ENCODE measurements around the gene GUCA1A. TPM values are rescaled to one million over a fixed set of nuclear protein-coding genes. Genes with fewer than 3 reads are reported as not detected.

GUCA1A gene
- total RNA-seq, 1 experiment from 2014 or later, result not detected

- Mint-ChIP-seq H3K9me3 (ENCODE audit: low read depth, unreplicated experiment) (no peaks in the 10 kb centered on the region), H3K36me3 (ENCODE audit: insufficient read depth, unreplicated experiment) (peaks cover 29% of the 10 kb centered on the region), H3K4me3 (ENCODE audit: low read depth, unreplicated experiment) (peak overlapping the region; percentile 60), H3K4me1 (ENCODE audit: low read depth, unreplicated experiment) (peaks cover 77% of the 10 kb centered on the region), H3K27me3 (ENCODE audit: unreplicated experiment) (no peaks in the 10 kb centered on the region), H3K27ac (ENCODE audit: unreplicated experiment) (peak overlapping the region; percentile 100)
- peak; percentile 89 for DNase-seq
- BruUV-seq (replicated peaks), result no TSS peak
- CTCF ChIA-PET, result interaction anchor here (0.6 to 2.4 kb wide), 11 partner anchors 9 to 343 kb away, joined by 3 to 18 read pairs (median 4); partner anchors contain the start of genes C6orf132 and UBR2
- intact Hi-C loops (cut with micrococcal nuclease; ENCODE audit: unreplicated experiment), result loop anchor here (10.0 kb wide), 1 partner anchor 308 kb away; no protein-coding TSS in a partner anchor
- no peak for TF ChIP-seq CTCF (IDR thresholded peaks at IDR 0.05; ENCODE audit: unreplicated experiment)
Observed at GRCh38 chr6:42226645-42227143, 53.5 kb downstream of the GUCA1A start.

- CTCF ChIA-PET, result interaction anchor here (0.5 to 2.4 kb wide), 11 partner anchors 8 to 342 kb away, joined by 3 to 18 read pairs (median 4); partner anchors contain the start of genes C6orf132 and UBR2
- H3K36me3 Mint-ChIP-seq (ENCODE audit: insufficient read depth, unreplicated experiment), result peaks cover 29% of the 10 kb centered on the region
- TF ChIP-seq CTCF (IDR thresholded peaks at IDR 0.05; ENCODE audit: unreplicated experiment), result no peak
- intact Hi-C loops (cut with micrococcal nuclease; ENCODE audit: unreplicated experiment), result loop anchor here (10.0 kb wide), 1 partner anchor 307 kb away; no protein-coding TSS in a partner anchor
- no peaks in the 10 kb centered on the region for H3K27me3 Mint-ChIP-seq (ENCODE audit: unreplicated experiment)
- BruUV-seq (replicated peaks), result TSS peak; percentile 64
- peak overlapping the region; percentile 100 for H3K27ac Mint-ChIP-seq (ENCODE audit: unreplicated experiment)
- peak; percentile 22 for DNase-seq
- peak overlapping the region; percentile 60 for H3K4me3 Mint-ChIP-seq (ENCODE audit: low read depth, unreplicated experiment)
- H3K4me1 Mint-ChIP-seq (ENCODE audit: low read depth, unreplicated experiment), result peaks cover 71% of the 10 kb centered on the region
- no peaks in the 10 kb centered on the region for H3K9me3 Mint-ChIP-seq (ENCODE audit: low read depth, unreplicated experiment)
Observed at GRCh38 chr6:42227173-42227850, 54.1 kb downstream of the GUCA1A start.

- intact Hi-C loops (cut with micrococcal nuclease; ENCODE audit: unreplicated experiment), result loop anchor here (10.0 kb wide), 1 partner anchor 306 kb away; no protein-coding TSS in a partner anchor
- Mint-ChIP-seq H3K27ac (ENCODE audit: unreplicated experiment) (peak overlapping the region; percentile 100), H3K27me3 (ENCODE audit: unreplicated experiment) (no peaks in the 10 kb centered on the region), H3K9me3 (ENCODE audit: low read depth, unreplicated experiment) (no peaks in the 10 kb centered on the region), H3K36me3 (ENCODE audit: insufficient read depth, unreplicated experiment) (peaks cover 29% of the 10 kb centered on the region), H3K4me1 (ENCODE audit: low read depth, unreplicated experiment) (peaks cover 66% of the 10 kb centered on the region), H3K4me3 (ENCODE audit: low read depth, unreplicated experiment) (no peak overlapping the region)
- no peak for DNase-seq
- CTCF ChIA-PET, result no interaction called here
- BruUV-seq (replicated peaks), result no TSS peak
- TF ChIP-seq CTCF (IDR thresholded peaks at IDR 0.05; ENCODE audit: unreplicated experiment), result no peak
Observed at GRCh38 chr6:42228305-42228704, 55.1 kb downstream of the GUCA1A start.

Other genes starting within 250 kb of the GUCA1A start
- gene CCND3, start 231.6 kb upstream of the GUCA1A start, total RNA-seq (2022), result 77.4 and 90.4 TPM in 2 replicates
- 32.6 and 34.0 TPM in 2 replicates for gene TAF8, start 122.8 kb upstream of the GUCA1A start, total RNA-seq (2022)
- gene C6orf132, start 30.7 kb upstream of the GUCA1A start, total RNA-seq (2022), result 85.8 and 88.5 TPM in 2 replicates
- gene GUCA1B, start 21.6 kb downstream of the GUCA1A start, total RNA-seq (2022), result 1.1 and 1.4 TPM in 2 replicates
- 48.1 and 50.0 TPM in 2 replicates for gene MRPS10, start 44.5 kb downstream of the GUCA1A start, total RNA-seq (2022)

Data from Calu3 (cell line).